Measurements from ENCODE around the gene FNBP1.

- TF ChIP-seq FOXM1 (IDR thresholded peaks at IDR 0.05; ENCODE audit: borderline replicate concordance) (no peak), ARNT (IDR thresholded peaks at IDR 0.05) (no peak), ELF4 (IDR thresholded peaks at IDR 0.05) (no peak), FOXA1 (IDR thresholded peaks at IDR 0.05) (no peak), BHLHE40 (IDR thresholded peaks at IDR 0.05; ENCODE audit: borderline replicate concordance) (no peak), PKNOX1 (IDR thresholded peaks at IDR 0.05) (no peak), SP1 (IDR thresholded peaks at IDR 0.05) (no peak), NFRKB (IDR thresholded peaks at IDR 0.05) (no peak)
These were observed 197.6 kb downstream of the FNBP1 start for GRCh38 chr9:129845373-129845772.
